GM18868 (cell line): Measurements from ENCODE around the gene RNF144B.
A peak's percentile ranks its signal among the peaks of the same experiment; 100 is the strongest.
"Not testable (repeated sequence)": the region's sequence is repeated elsewhere in the genome, so short reads cannot be mapped to it uniquely, and the experiment has no call there.

Source experiments
- ATAC-seq: cut with Tn5 transposase; IDR thresholded peaks from one replicate; pipeline ENCODE4 v1.9.1; 2021; ENCODE audit warnings: mild to moderate bottlenecking, moderate library complexity; ENCODE audit not compliant: unreplicated experiment

RNF144B gene

GRCh38 chr6:18387061-18387721 is at the start of gene RNF144B:
Gene RNF144B, plus strand, starts transcription at chr6:18387350. Its CDS starts 12,185 bp downstream, at chr6:18399535.
- ATAC-seq, result peak; percentile 81

GRCh38 chr6:18339599-18339998 is 47.6 kb upstream of the RNF144B start:
- no peak for ATAC-seq

- no peak for ATAC-seq
These were observed 46.2 kb upstream of the RNF144B start for GRCh38 chr6:18340781-18341551.

- ATAC-seq, result no peak
These were observed 44.9 kb upstream of the RNF144B start for GRCh38 chr6:18342223-18342622.

GRCh38 chr6:18343741-18344140 is 43.4 kb upstream of the RNF144B start:
- ATAC-seq, result no peak

- no peak for ATAC-seq
These were observed 40.1 kb upstream of the RNF144B start for GRCh38 chr6:18347021-18347577.

- ATAC-seq, result no peak
These were observed 39.3 kb upstream of the RNF144B start for GRCh38 chr6:18347866-18348265.

- ATAC-seq, result no peak
These were observed 37.8 kb upstream of the RNF144B start for GRCh38 chr6:18349386-18349785.

GRCh38 chr6:18350271-18350670 is 36.9 kb upstream of the RNF144B start:
- no peak for ATAC-seq

- ATAC-seq, result peak; percentile 45
These were observed 36.4 kb upstream of the RNF144B start for GRCh38 chr6:18350712-18351111.

- no peak for ATAC-seq
These were observed 35.1 kb upstream of the RNF144B start for GRCh38 chr6:18352001-18352400.

- ATAC-seq, result no peak
These were observed 34.3 kb upstream of the RNF144B start for GRCh38 chr6:18352842-18353241.

- ATAC-seq, result no peak
These were observed 33.9 kb upstream of the RNF144B start for GRCh38 chr6:18353251-18353650.

- not testable (repeated sequence) for ATAC-seq
These were observed 29.6 kb upstream of the RNF144B start for GRCh38 chr6:18357546-18357945.

GRCh38 chr6:18359237-18359885 is 27.8 kb upstream of the RNF144B start:
- peak; percentile 96 for ATAC-seq

- no peak for ATAC-seq
These were observed 27.0 kb upstream of the RNF144B start for GRCh38 chr6:18360188-18360587.

GRCh38 chr6:18362058-18362561 is 25.0 kb upstream of the RNF144B start:
- no peak for ATAC-seq

GRCh38 chr6:18363746-18364145 is 23.4 kb upstream of the RNF144B start:
- no peak for ATAC-seq

- not testable (repeated sequence) for ATAC-seq
These were observed 22.6 kb upstream of the RNF144B start for GRCh38 chr6:18364561-18364960.

GRCh38 chr6:18367371-18367770 is 19.8 kb upstream of the RNF144B start:
- ATAC-seq, result no peak
